Astrocyte (in vitro differentiated cells and primary cell): Measurements from ENCODE around the gene CELF4. TPM values are rescaled to one million over a fixed set of nuclear protein-coding genes. Genes with fewer than 3 reads are reported as not detected.

Source experiments
- DNase-seq: peaks from one replicate; pipeline ENCODE4 v3.0.0-alpha.2; 2010; ENCODE audit warnings: low read depth
- FAIRE-seq: peaks from 2 replicates; lab custom pipeline; 2011; peaks lifted over from hg19 to GRCh38; lab: Jason Lieb, UNC
- H2AFZ ChIP-seq: 2 replicates; pipeline ENCODE4 v1.6.0; 2012; ENCODE audit warnings: low read depth, low read length, inconsistent platforms
- H3K27ac ChIP-seq: 2 replicates; pipeline ENCODE4 v1.5.1; 2011; ENCODE audit warnings: low read depth, low read length, inconsistent platforms
- H3K27me3 ChIP-seq: 2 replicates; pipeline ENCODE4 v1.6.0; 2011; ENCODE audit warnings: low read length, inconsistent platforms; ENCODE audit not compliant: insufficient read depth
- H3K36me3 ChIP-seq: 2 replicates; pipeline ENCODE4 v1.5.1; 2011; ENCODE audit warnings: low read length, inconsistent platforms; ENCODE audit not compliant: insufficient read depth
- H3K4me1 ChIP-seq: 2 replicates; pipeline ENCODE4 v1.5.1; 2011; ENCODE audit warnings: low read length, inconsistent platforms; ENCODE audit not compliant: insufficient read depth
- H3K4me2 ChIP-seq: 2 replicates; pipeline ENCODE4 v1.6.0; 2012; ENCODE audit warnings: low read length, inconsistent platforms
- H3K4me3 ChIP-seq: 2 replicates; pipeline ENCODE4 v1.5.1; 2011; ENCODE audit warnings: low read depth, mild to moderate bottlenecking, low read length, inconsistent platforms; ENCODE audit not compliant: insufficient read depth
- H3K79me2 ChIP-seq: 2 replicates; pipeline ENCODE4 v1.6.0; 2012; ENCODE audit warnings: mild to moderate bottlenecking, low read length, inconsistent platforms; ENCODE audit not compliant: insufficient read depth
- H3K9ac ChIP-seq: 2 replicates; pipeline ENCODE4 v1.6.0; 2012; ENCODE audit warnings: mild to moderate bottlenecking, low read length, inconsistent platforms
- H3K9me3 ChIP-seq: 2 replicates; pipeline ENCODE4 v1.5.1; 2012; ENCODE audit warnings: low read depth, mild to moderate bottlenecking, low read length, inconsistent platforms; ENCODE audit not compliant: insufficient read depth
- H4K20me1 ChIP-seq: 2 replicates; pipeline ENCODE4 v1.6.0; 2012; ENCODE audit warnings: low read length, inconsistent platforms; ENCODE audit not compliant: insufficient read depth
- H3K27ac Mint-ChIP-seq: one replicate; pipeline ENCODE4 v1.8.0; 2021; ENCODE audit warnings: mild to moderate bottlenecking, mixed read lengths; ENCODE audit not compliant: unreplicated experiment
- H3K27me3 Mint-ChIP-seq: one replicate; pipeline ENCODE4 v1.8.0; 2021; ENCODE audit warnings: low read depth, mixed read lengths; ENCODE audit not compliant: unreplicated experiment
- H3K36me3 Mint-ChIP-seq: one replicate; pipeline ENCODE4 v1.8.0; 2021; ENCODE audit warnings: low read depth, mixed read lengths; ENCODE audit not compliant: unreplicated experiment
- H3K4me1 Mint-ChIP-seq: one replicate; pipeline ENCODE4 v1.8.0; 2021; ENCODE audit warnings: low read depth, mixed read lengths; ENCODE audit not compliant: unreplicated experiment
- H3K4me3 Mint-ChIP-seq: one replicate; pipeline ENCODE4 v1.8.0; 2021; ENCODE audit warnings: mild to moderate bottlenecking, moderate library complexity, mixed read lengths; ENCODE audit not compliant: unreplicated experiment
- H3K9me3 Mint-ChIP-seq: one replicate; pipeline ENCODE4 v1.8.0; 2021; ENCODE audit warnings: mild to moderate bottlenecking, mixed read lengths; ENCODE audit not compliant: unreplicated experiment
- EZH2 ChIP-seq: IDR thresholded peaks from 2 replicates; pipeline ENCODE4 v1.6.1; 2012; ENCODE audit warnings: mild to moderate bottlenecking, low read length, inconsistent platforms; ENCODE audit not compliant: insufficient read depth
- total RNA-seq: library from RNA; stranded (reverse); gene quantifications from 2 replicates; pipeline ENCODE4 v1.2.1, GENCODE V29; 2021
- TF ChIP-seq, protein P1 (sequence below): IDR thresholded peaks from 2 replicates; pipeline ENCODE4 v1.5.1; 2011; ENCODE audit warnings: low read depth, mild to moderate bottlenecking, inconsistent platforms, low read length, moderate library complexity; ENCODE audit not compliant: insufficient read depth

The CELF4 gene
- total RNA-seq, 1 donor from 2014 or later: 0.16 TPM

DNA sequence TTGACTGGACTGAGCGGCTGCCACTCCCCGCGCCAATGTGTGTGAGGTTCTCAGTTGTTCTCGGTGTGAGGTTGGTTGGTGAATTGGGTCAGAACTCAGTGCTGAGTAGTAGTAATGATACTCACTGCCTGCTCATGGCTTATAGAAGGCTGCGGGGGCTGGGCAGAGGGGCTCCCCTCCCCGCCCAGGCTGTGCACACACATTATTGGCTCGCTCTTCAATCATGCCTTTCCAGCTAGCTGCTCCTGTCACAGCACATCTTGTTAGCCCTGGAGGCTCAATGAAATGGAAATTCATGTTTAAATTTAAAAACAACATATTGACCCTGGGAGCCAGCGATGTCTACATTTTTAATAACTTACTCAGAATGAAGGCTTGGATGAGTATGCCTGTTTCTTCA, 152.8 kb downstream of the CELF4 start:
- Histone ChIP-seq H3K27ac (no peak overlapping the region), H3K4me3 (no peak overlapping the region), H3K27me3 (no peaks in the 10 kb centered on the region), H3K9ac (no peak overlapping the region), H2AFZ (no peak overlapping the region), H3K4me1 (no peaks in the 10 kb centered on the region), H4K20me1 (no peaks in the 10 kb centered on the region), H3K9me3 (peaks cover 4% of the 10 kb centered on the region), H3K4me2 (no peak overlapping the region), H3K79me2 (no peaks in the 10 kb centered on the region), H3K36me3 (no peaks in the 10 kb centered on the region)
- H3K27me3 Mint-ChIP-seq: peaks cover 28% of the 10 kb centered on the region
- H3K9me3 Mint-ChIP-seq: no peaks in the 10 kb centered on the region
- no peak overlapping the region for H3K27ac Mint-ChIP-seq
- FAIRE-seq (no peak), DNase-seq (no peak)
- no peak for TF ChIP-seq EZH2
- TF ChIP-seq, protein P1, sequence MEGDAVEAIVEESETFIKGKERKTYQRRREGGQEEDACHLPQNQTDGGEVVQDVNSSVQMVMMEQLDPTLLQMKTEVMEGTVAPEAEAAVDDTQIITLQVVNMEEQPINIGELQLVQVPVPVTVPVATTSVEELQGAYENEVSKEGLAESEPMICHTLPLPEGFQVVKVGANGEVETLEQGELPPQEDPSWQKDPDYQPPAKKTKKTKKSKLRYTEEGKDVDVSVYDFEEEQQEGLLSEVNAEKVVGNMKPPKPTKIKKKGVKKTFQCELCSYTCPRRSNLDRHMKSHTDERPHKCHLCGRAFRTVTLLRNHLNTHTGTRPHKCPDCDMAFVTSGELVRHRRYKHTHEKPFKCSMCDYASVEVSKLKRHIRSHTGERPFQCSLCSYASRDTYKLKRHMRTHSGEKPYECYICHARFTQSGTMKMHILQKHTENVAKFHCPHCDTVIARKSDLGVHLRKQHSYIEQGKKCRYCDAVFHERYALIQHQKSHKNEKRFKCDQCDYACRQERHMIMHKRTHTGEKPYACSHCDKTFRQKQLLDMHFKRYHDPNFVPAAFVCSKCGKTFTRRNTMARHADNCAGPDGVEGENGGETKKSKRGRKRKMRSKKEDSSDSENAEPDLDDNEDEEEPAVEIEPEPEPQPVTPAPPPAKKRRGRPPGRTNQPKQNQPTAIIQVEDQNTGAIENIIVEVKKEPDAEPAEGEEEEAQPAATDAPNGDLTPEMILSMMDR: no peak
- no peak overlapping the region for H3K4me3 Mint-ChIP-seq
- H3K36me3 Mint-ChIP-seq: no peaks in the 10 kb centered on the region
- no peaks in the 10 kb centered on the region for H3K4me1 Mint-ChIP-seq

DNA sequence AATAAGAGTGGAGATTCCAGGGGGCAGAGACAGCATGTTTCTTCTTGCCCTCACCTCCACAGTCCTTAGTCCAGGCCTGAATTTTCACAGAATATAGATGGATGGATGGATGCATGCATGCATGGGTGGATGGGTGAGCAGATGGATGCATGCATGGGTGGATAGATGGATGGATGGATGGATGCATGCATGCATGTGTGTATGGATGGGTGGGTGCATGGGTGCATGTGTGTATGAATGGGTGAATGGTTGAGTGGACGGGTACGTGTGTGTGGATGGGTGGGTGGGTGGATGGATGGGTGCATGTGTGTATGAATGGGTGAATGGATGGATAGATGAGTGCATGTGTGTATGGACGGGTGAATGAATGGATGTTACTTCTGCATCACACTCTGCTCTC, 153.3 kb downstream of the CELF4 start:
- H3K36me3 Mint-ChIP-seq: no peaks in the 10 kb centered on the region
- no peak overlapping the region for H3K4me2 ChIP-seq
- no peaks in the 10 kb centered on the region for H3K79me2 ChIP-seq
- no peaks in the 10 kb centered on the region for H3K4me1 Mint-ChIP-seq
- H3K9me3 Mint-ChIP-seq: no peaks in the 10 kb centered on the region
- H3K4me1 ChIP-seq: no peaks in the 10 kb centered on the region
- DNase-seq (no peak), FAIRE-seq (no peak)
- H3K36me3 ChIP-seq: no peaks in the 10 kb centered on the region
- H3K27me3 ChIP-seq: no peaks in the 10 kb centered on the region
- H3K27ac Mint-ChIP-seq: no peak overlapping the region
- no peaks in the 10 kb centered on the region for H4K20me1 ChIP-seq
- H3K4me3 Mint-ChIP-seq: no peak overlapping the region
- H3K27ac ChIP-seq: no peak overlapping the region
- H3K27me3 Mint-ChIP-seq: peaks cover 24% of the 10 kb centered on the region
- TF ChIP-seq EZH2: no peak
- TF ChIP-seq, protein P1: no peak
- no peak overlapping the region for H3K4me3 ChIP-seq
- H2AFZ ChIP-seq: no peak overlapping the region
- H3K9ac ChIP-seq: no peak overlapping the region
- H3K9me3 ChIP-seq: peaks cover 4% of the 10 kb centered on the region

DNA sequence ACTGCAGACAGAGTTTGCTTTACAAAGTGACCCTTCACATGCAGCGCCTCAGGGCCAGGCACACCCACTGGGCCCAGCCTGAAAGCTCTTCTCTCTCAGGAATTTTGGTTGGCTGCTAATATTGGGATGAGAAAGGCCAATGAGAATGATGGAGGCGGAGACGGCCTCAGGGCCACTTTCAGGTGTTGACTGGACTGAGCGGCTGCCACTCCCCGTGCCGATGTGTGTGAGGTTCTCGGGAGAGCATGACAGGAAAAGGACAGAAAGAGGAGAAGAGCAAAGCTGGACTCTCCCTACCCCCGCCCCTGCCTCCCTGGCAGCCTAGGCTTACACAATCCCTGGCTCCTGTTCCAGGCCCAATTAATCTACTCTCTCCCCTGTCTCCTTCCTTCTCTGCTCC, 155.7 kb downstream of the CELF4 start:
- Histone ChIP-seq H3K9me3 (peaks cover 4% of the 10 kb centered on the region), H4K20me1 (no peaks in the 10 kb centered on the region), H3K9ac (no peak overlapping the region), H2AFZ (no peak overlapping the region), H3K27me3 (no peaks in the 10 kb centered on the region), H3K36me3 (no peaks in the 10 kb centered on the region), H3K4me3 (no peak overlapping the region), H3K79me2 (no peaks in the 10 kb centered on the region), H3K4me1 (no peaks in the 10 kb centered on the region), H3K27ac (no peak overlapping the region), H3K4me2 (no peak overlapping the region)
- DNase-seq (no peak), FAIRE-seq (no peak)
- H3K27ac Mint-ChIP-seq: no peak overlapping the region
- peaks cover 1% of the 10 kb centered on the region for H3K4me1 Mint-ChIP-seq
- no peaks in the 10 kb centered on the region for H3K9me3 Mint-ChIP-seq
- H3K27me3 Mint-ChIP-seq: peaks cover 8% of the 10 kb centered on the region
- no peak overlapping the region for H3K4me3 Mint-ChIP-seq
- TF ChIP-seq, protein P1: no peak
- no peak for TF ChIP-seq EZH2
- no peaks in the 10 kb centered on the region for H3K36me3 Mint-ChIP-seq
